Endothelial cell of umbilical vein (primary cell): ENCODE measurements around the gene SPIB. TPM values are rescaled to one million over a fixed set of nuclear protein-coding genes. Genes with fewer than 3 reads are reported as not detected.

Source experiments
- BruUV-seq: library from RNA; stranded (reverse); fragments of 400-500 nt; replicated peaks from 2 replicates; lab custom pipeline; 2021; lab: Mats Ljungman, UMichigan
- CTCF ChIA-PET: fragments of 300-600, 350-600 bp; sonication (Branson Sonifier 250); formaldehyde crosslinking; loops from one replicate; lab custom pipeline; 2021; ENCODE audit warnings: antibody characterized with exemption, inconsistent platforms; lab: Charles Lee
- POLR2A ChIA-PET: fragments of 300-600, 350-600 bp; sonication (Branson Sonifier 250); formaldehyde crosslinking; loops from one replicate; lab custom pipeline; 2021; ENCODE audit warnings: antibody characterized with exemption, inconsistent platforms; lab: Charles Lee
- DNase-seq: peaks from one replicate; pipeline ENCODE4 v3.0.0-alpha.2; 2011; ENCODE audit warnings: low read depth, low spot score
- FAIRE-seq: peaks from 2 replicates; lab custom pipeline; 2011; peaks lifted over from hg19 to GRCh38; lab: Jason Lieb, UNC
- H2AFZ ChIP-seq: 2 replicates; pipeline ENCODE4 v1.6.0; 2012; ENCODE audit warnings: low read depth, low read length, control low read depth, inconsistent platforms
- H3K27ac ChIP-seq: 2 replicates; pipeline ENCODE4 v1.5.1; 2011; ENCODE audit warnings: low read depth, mild to moderate bottlenecking, control low read depth, low read length, moderate library complexity; ENCODE audit not compliant: insufficient read depth
- H3K27me3 ChIP-seq, 2 experiments: 2 replicates each; pipeline versions ENCODE4 v1.6.0 to v1.6.1; 2011; ENCODE audit warnings: low read length in 2 of 2, mixed read lengths in 1 of 2; ENCODE audit not compliant: control insufficient read depth in 2 of 2, insufficient read depth in 2 of 2
- H3K36me3 ChIP-seq, 2 experiments: 2 replicates in 1 of 2; 3 replicates in 1 of 2; pipeline ENCODE4 v1.5.1; 2011; ENCODE audit warnings: low read length in 2 of 2, mild to moderate bottlenecking in 1 of 2, moderate library complexity in 1 of 2; ENCODE audit not compliant: control insufficient read depth in 2 of 2, insufficient read depth in 2 of 2; ENCODE audit errors: extremely low read depth in 1 of 2
- H3K4me1 ChIP-seq: 3 replicates; pipeline ENCODE4 v1.5.1; 2011; ENCODE audit warnings: mild to moderate bottlenecking, low read length; ENCODE audit not compliant: control insufficient read depth, insufficient read depth; ENCODE audit errors: extremely low read depth
- H3K4me2 ChIP-seq: 2 replicates; pipeline ENCODE4 v1.6.1; 2011; ENCODE audit warnings: low read length, control low read depth, mixed read lengths; ENCODE audit not compliant: insufficient read depth
- H3K4me3 ChIP-seq, 3 experiments: fragments of 200-600 bp in 1 of 3; sonication (generic), shearing (Covaris generic) in 1 of 3; replicated peaks in 1 of 3; 2 replicates each; pipeline ENCODE4 v1.5.1; 2011 to 2016; ENCODE audit warnings: control low read depth in 3 of 3, low read length in 3 of 3, mild to moderate bottlenecking in 2 of 3, inconsistent platforms in 1 of 3, low read depth in 1 of 3, moderate library complexity in 1 of 3; ENCODE audit not compliant: insufficient read depth in 1 of 3
- H3K79me2 ChIP-seq: 2 replicates; pipeline ENCODE4 v1.6.0; 2012; ENCODE audit warnings: low read length, inconsistent platforms; ENCODE audit not compliant: control insufficient read depth, insufficient read depth
- H3K9ac ChIP-seq: replicated peaks from 2 replicates; pipeline ENCODE3; 2011; ENCODE audit warnings: low read length, control low read depth; ENCODE audit not compliant: insufficient read depth; ENCODE audit errors: extremely low read depth
- H3K9me1 ChIP-seq: replicated peaks from 3 replicates; pipeline ENCODE4 v1.6.0; 2011; ENCODE audit warnings: mild to moderate bottlenecking, low read length; ENCODE audit not compliant: control insufficient read depth, insufficient read depth; ENCODE audit errors: extremely low read depth
- H3K9me3 ChIP-seq: replicated peaks from 2 replicates; pipeline ENCODE4 v1.5.1; 2012; ENCODE audit warnings: low read length, inconsistent platforms; ENCODE audit not compliant: control insufficient read depth, insufficient read depth
- H4K20me1 ChIP-seq: replicated peaks from 2 replicates; pipeline ENCODE3; 2011; ENCODE audit warnings: mild to moderate bottlenecking, low read length; ENCODE audit not compliant: control insufficient read depth, insufficient read depth; ENCODE audit errors: extremely low read depth
- CTCF ChIP-seq, 2 donors: IDR thresholded peaks; 1 replicate in 1 of 2; 2 replicates in 1 of 2; pipeline ENCODE4 v1.5.1; 2011; ENCODE audit warnings: low read length in 2 of 2, mild to moderate bottlenecking in 2 of 2, moderate library complexity in 2 of 2, control low read depth in 1 of 2, inconsistent platforms in 1 of 2, low read depth in 1 of 2; ENCODE audit not compliant: insufficient read depth in 1 of 2; ENCODE audit errors: extremely low read depth in 1 of 2
- EZH2 ChIP-seq: IDR thresholded peaks from 2 replicates; pipeline ENCODE4 v1.6.1; 2012; ENCODE audit warnings: borderline replicate concordance, low read depth, mild to moderate bottlenecking, moderate library complexity, low read length, inconsistent platforms; ENCODE audit not compliant: severe bottlenecking
- FOS ChIP-seq: IDR thresholded peaks from 2 replicates; pipeline ENCODE4 v1.6.1; 2011; ENCODE audit warnings: mild to moderate bottlenecking, low read length, moderate library complexity, borderline replicate concordance; ENCODE audit not compliant: insufficient read depth
- GATA2 ChIP-seq: IDR thresholded peaks from 2 replicates; pipeline ENCODE4 v1.7.0; 2011; ENCODE audit warnings: low read depth, mild to moderate bottlenecking, moderate library complexity, mixed read lengths, low read length; ENCODE audit not compliant: insufficient read length, insufficient read depth
- JUN ChIP-seq: IDR thresholded peaks from 2 replicates; pipeline ENCODE4 v1.6.1; 2011; ENCODE audit warnings: borderline replicate concordance, low read depth; ENCODE audit not compliant: insufficient read length, insufficient read depth
- MAX ChIP-seq: IDR thresholded peaks from 2 replicates; pipeline ENCODE4 v1.6.1; 2011; ENCODE audit not compliant: insufficient read depth, insufficient read length
- MYC ChIP-seq: IDR thresholded peaks from one replicate; pipeline ENCODE4 v1.6.1; 2011; ENCODE audit warnings: mild to moderate bottlenecking, low read depth, low read length
- POLR2A ChIP-seq: IDR thresholded peaks from 2 replicates; pipeline ENCODE4 v1.6.1; 2012; ENCODE audit warnings: low read depth, mild to moderate bottlenecking, control low read depth, low read length
- POLR2AphosphoS5 ChIP-seq: IDR thresholded peaks from 2 replicates; pipeline ENCODE4 v1.6.1; 2012; ENCODE audit warnings: low read depth, mild to moderate bottlenecking, control low read depth, low read length, moderate library complexity; ENCODE audit not compliant: insufficient read depth
- dilution Hi-C: fragments of 300-500 bp; cut with MboI; formaldehyde crosslinking; loops from one replicate; pipeline ENCODE4 v1.15.0; 2019; ENCODE audit warnings: low sequenced_read_pairs; ENCODE audit not compliant: extremely low pct_ligation_motif_present
- intact Hi-C: fragments of 100-400 bp; cut with micrococcal nuclease; formaldehyde crosslinking; loops from one replicate; pipeline ENCODE4 v1.10.0; 2022
- polyA plus RNA-seq, 4 experiments: library from polyadenylated mRNA; depleted of rRNA in 3 of 4; stranded (reverse) in 3 of 4; unstranded in 1 of 4; fragments of >200 nt; gene quantifications; 2 replicates each; pipeline versions ENCODE4 v1.2.1 to v1.2.3, GENCODE V29; 2011 to 2012; ENCODE audit warnings: missing spikeins in 1 of 4
- total RNA-seq: library from RNA; stranded (reverse); gene quantifications from 2 replicates; pipeline ENCODE4 v1.2.3, GENCODE V29; 2021

Gene SPIB
- total and polyA plus RNA-seq, 2 donors (not counting 3 experiments of a cell fraction or from before 2014, with no cell fraction given), result not detected

GRCh38 chr19:50465986-50466705, 47.4 kb downstream of the SPIB start:
- Histone ChIP-seq H4K20me1 (no peaks in the 10 kb centered on the region), H3K9ac (no peak overlapping the region), H3K4me2 (no peak overlapping the region), H3K4me1 (no peaks in the 10 kb centered on the region), H3K36me3 (no peaks in the 10 kb centered on the region), H3K27me3 (no peaks in the 10 kb centered on the region), H3K79me2 (no peaks in the 10 kb centered on the region), H3K9me1 (no peaks in the 10 kb centered on the region), H2AFZ (no peak overlapping the region), H3K4me3 (no peak overlapping the region), H3K27ac (no peak overlapping the region), H3K9me3 (no peaks in the 10 kb centered on the region)
- FAIRE-seq (no peak), DNase-seq (no peak)
- intact Hi-C loops, result no loop called here
- POLR2A ChIA-PET, result no interaction called here
- no TSS peak for BruUV-seq
- CTCF ChIA-PET, result interaction anchor here (0.7 to 7.4 kb wide), 6 partner anchors 13 to 109 kb away, joined by 3 to 144 read pairs (median 3); no protein-coding TSS in a partner anchor
- dilution Hi-C loops, result no loop called here
- TF ChIP-seq MYC (no peak), CTCF (IDR thresholded peaks at IDR 0.05; ENCODE audit: extremely low read depth in 1 of 2, insufficient read depth in 1 of 2, low read depth in 1 of 2, low read length in 2 of 2) (peak; percentile 27 to 29), POLR2AphosphoS5 (no peak)

- no peak for DNase-seq
- Histone ChIP-seq H3K79me2 (no peaks in the 10 kb centered on the region), H3K27me3 (no peaks in the 10 kb centered on the region), H3K4me2 (no peak overlapping the region), H3K9me3 (no peaks in the 10 kb centered on the region), H3K4me3 (no peak overlapping the region), H4K20me1 (no peaks in the 10 kb centered on the region), H3K27ac (no peak overlapping the region), H3K9ac (no peak overlapping the region), H2AFZ (no peak overlapping the region), H3K9me1 (no peaks in the 10 kb centered on the region), H3K36me3 (no peaks in the 10 kb centered on the region), H3K4me1 (no peaks in the 10 kb centered on the region)
- POLR2A ChIA-PET, result no interaction called here
- BruUV-seq, result no TSS peak
- dilution Hi-C loops (no loop called here), intact Hi-C loops (no loop called here)
- FAIRE-seq, result no peak
- CTCF ChIA-PET, result interaction anchor here (2.8 to 7.4 kb wide), 2 partner anchors 98 to 109 kb away, joined by 17 to 144 read pairs; no protein-coding TSS in a partner anchor
- TF ChIP-seq EZH2 (no peak), MYC (no peak), GATA2 (no peak), MAX (no peak), JUN (no peak), POLR2AphosphoS5 (no peak), CTCF (IDR thresholded peaks at IDR 0.05; ENCODE audit: extremely low read depth in 1 of 2, insufficient read depth in 1 of 2, low read depth in 1 of 2, low read length in 2 of 2) (no peak), POLR2A (no peak), FOS (no peak)
Observed at GRCh38 chr19:50466706-50467039, 47.9 kb downstream of the SPIB start.
